Forelimb muscle (tissue), 1 donor: Measurements from ENCODE around the gene CCNQ. TPM values are rescaled to one million over a fixed set of nuclear protein-coding genes. Genes with fewer than 3 reads are reported as not detected.

Experiments used
- DNase-seq: peaks from one replicate; pipeline ENCODE4 v3.0.0-alpha.2; 2013; ENCODE audit warnings: low read depth
- polyA plus RNA-seq: library from polyadenylated mRNA; unstranded; fragments of 120-200 nt; gene quantifications from one replicate; pipeline ENCODE4 v1.2.1, GENCODE V29; 2013; ENCODE audit not compliant: insufficient read length

Gene CCNQ
- polyA plus RNA-seq, 1 donor: 15.6 TPM

- no peak for DNase-seq
These were observed 1.8 kb downstream of the CCNQ start for GRCh38 chrX:153596981-153597750.

- no peak for DNase-seq
These were observed 2.8 kb downstream of the CCNQ start for GRCh38 chrX:153595859-153596857.

- DNase-seq: no peak
These were observed 3.6 kb downstream of the CCNQ start for GRCh38 chrX:153595387-153595786.

- no peak for DNase-seq
These were observed 5.0 kb downstream of the CCNQ start for GRCh38 chrX:153593811-153594500.

- no peak for DNase-seq
These were observed 5.8 kb downstream of the CCNQ start for GRCh38 chrX:153592966-153593688.

GRCh38 chrX:153592091-153592833 is 6.7 kb downstream of the CCNQ start:
- DNase-seq: no peak

GRCh38 chrX:153590961-153591956 is 7.7 kb downstream of the CCNQ start:
- DNase-seq: no peak

GRCh38 chrX:153588782-153589446 is 10.0 kb downstream of the CCNQ start:
- DNase-seq: no peak

- DNase-seq: no peak
These were observed 10.7 kb downstream of the CCNQ start for GRCh38 chrX:153588021-153588781.

- DNase-seq: no peak
These were observed 11.6 kb downstream of the CCNQ start for GRCh38 chrX:153587342-153587741.

- DNase-seq: no peak
These were observed 13.1 kb downstream of the CCNQ start for GRCh38 chrX:153585827-153586226.

GRCh38 chrX:153583433-153583832 is 15.5 kb downstream of the CCNQ start:
- no peak for DNase-seq

- DNase-seq: no peak
These were observed 16.0 kb downstream of the CCNQ start for GRCh38 chrX:153582896-153583295.

- DNase-seq: no peak
These were observed 18.1 kb downstream of the CCNQ start for GRCh38 chrX:153580700-153581386.

- no peak for DNase-seq
These were observed 20.1 kb downstream of the CCNQ start for GRCh38 chrX:153578889-153579288.

- DNase-seq: no peak
These were observed 20.6 kb downstream of the CCNQ start for GRCh38 chrX:153578200-153578835.

- DNase-seq: no peak
These were observed 22.0 kb downstream of the CCNQ start for GRCh38 chrX:153576961-153577360.
